GM12874 (cell line): ENCODE results near the gene PKNOX2.

Experiments used
- CTCF ChIP-seq: IDR thresholded peaks from 2 replicates; pipeline ENCODE4 v1.5.1; 2011; ENCODE audit warnings: low read depth, mild to moderate bottlenecking, control low read depth, low read length, moderate library complexity; ENCODE audit not compliant: insufficient read depth

PKNOX2 gene

GRCh38 chr11:125180413-125181305, 16.1 kb downstream of the PKNOX2 start:
- no peak for TF ChIP-seq CTCF

- TF ChIP-seq CTCF: no peak
Observed at GRCh38 chr11:125182573-125182972, 18.0 kb downstream of the PKNOX2 start.

GRCh38 chr11:125183641-125184040, 19.1 kb downstream of the PKNOX2 start:
- no peak for TF ChIP-seq CTCF

GRCh38 chr11:125188021-125188420, 23.5 kb downstream of the PKNOX2 start:
- TF ChIP-seq CTCF: no peak

GRCh38 chr11:125190566-125190965, 26.0 kb downstream of the PKNOX2 start:
- TF ChIP-seq CTCF: no peak

GRCh38 chr11:125192183-125192582, 27.6 kb downstream of the PKNOX2 start:
- TF ChIP-seq CTCF: no peak

- no peak for TF ChIP-seq CTCF
Observed at GRCh38 chr11:125192717-125193415, 28.3 kb downstream of the PKNOX2 start.
